ENCODE measurements around the gene AK2.

- TF ChIP-seq CTCF (IDR thresholded peaks at IDR 0.05; ENCODE audit: borderline replicate concordance, extremely low read depth, low read length, poor library complexity, severe bottlenecking) (no peak), EZH2 (IDR thresholded peaks at IDR 0.05; ENCODE audit: borderline replicate concordance, low read depth, low read length, severe bottlenecking) (no peak)
These were observed 6.1 kb upstream of the AK2 start for GRCh38 chr1:33042831-33043230.
